ENCODE data around the gene VAC14.

Gene VAC14

GRCh38 chr16:70708366-70709246, 92.4 kb downstream of the VAC14 start:
- DNase-seq (ENCODE audit: low read depth) = no peak

GRCh38 chr16:70706948-70707465, 94.0 kb downstream of the VAC14 start:
- DNase-seq (ENCODE audit: low read depth) = no peak

- no peak for DNase-seq (ENCODE audit: low read depth)
Measured at GRCh38 chr16:70705056-70705455, 95.9 kb downstream of the VAC14 start.

GRCh38 chr16:70704586-70704985, 96.4 kb downstream of the VAC14 start:
- no peak for DNase-seq (ENCODE audit: low read depth)

- DNase-seq (ENCODE audit: low read depth) = no peak
Measured at GRCh38 chr16:70703835-70704381, 97.0 kb downstream of the VAC14 start.

GRCh38 chr16:70703041-70703834, 97.7 kb downstream of the VAC14 start:
- no peak for DNase-seq (ENCODE audit: low read depth)

GRCh38 chr16:70702624-70703023, 98.3 kb downstream of the VAC14 start:
- DNase-seq (ENCODE audit: low read depth) = no peak

GRCh38 chr16:70701998-70702397, 99.0 kb downstream of the VAC14 start:
- no peak for DNase-seq (ENCODE audit: low read depth)

- DNase-seq (ENCODE audit: low read depth) = no peak
Measured at GRCh38 chr16:70701596-70701995, 99.4 kb downstream of the VAC14 start.

- DNase-seq (ENCODE audit: low read depth) = no peak
Measured at GRCh38 chr16:70701036-70701435, 99.9 kb downstream of the VAC14 start.

GRCh38 chr16:70700101-70701020, 100.6 kb downstream of the VAC14 start:
- no peak for DNase-seq (ENCODE audit: low read depth)

GRCh38 chr16:70699696-70700095, 101.3 kb downstream of the VAC14 start:
- DNase-seq (ENCODE audit: low read depth) = no peak

GRCh38 chr16:70698901-70699300, 102.1 kb downstream of the VAC14 start:
- no peak for DNase-seq (ENCODE audit: low read depth)

GRCh38 chr16:70697594-70698170, 103.3 kb downstream of the VAC14 start:
- no peak for DNase-seq (ENCODE audit: low read depth)

GRCh38 chr16:70696952-70697593, 103.9 kb downstream of the VAC14 start:
- DNase-seq (ENCODE audit: low read depth) = no peak

GRCh38 chr16:70696355-70696754, 104.6 kb downstream of the VAC14 start:
- no peak for DNase-seq (ENCODE audit: low read depth)

GRCh38 chr16:70695331-70696070, 105.5 kb downstream of the VAC14 start:
- no peak for DNase-seq (ENCODE audit: low read depth)

- no peak for DNase-seq (ENCODE audit: low read depth)
Measured at GRCh38 chr16:70694868-70695218, 106.1 kb downstream of the VAC14 start.

- no peak for DNase-seq (ENCODE audit: low read depth)
Measured at GRCh38 chr16:70694088-70694867, 106.7 kb downstream of the VAC14 start.
